Mesothelial cell of epicardium (in vitro differentiated cells): Measurements from ENCODE around the gene CTSL. TPM values are rescaled to one million over a fixed set of nuclear protein-coding genes. Genes with fewer than 3 reads are reported as not detected.
A peak's percentile ranks its signal among the peaks of the same experiment; 100 is the strongest.

ENCODE experiments used
- DNase-seq, 2 experiments: peaks; one replicate each; pipeline ENCODE4 v3.0.0; 2021; ENCODE audit warnings: low spot score in 2 of 2; ENCODE audit not compliant: unreplicated experiment in 2 of 2
- H3K27ac Mint-ChIP-seq: 2 replicates; pipeline ENCODE4 v1.8.0; 2021; ENCODE audit warnings: mixed read lengths
- H3K27me3 Mint-ChIP-seq: 2 replicates; pipeline ENCODE4 v1.8.0; 2021; ENCODE audit warnings: low read depth, mixed read lengths
- H3K36me3 Mint-ChIP-seq: 2 replicates; pipeline ENCODE4 v1.8.0; 2021; ENCODE audit warnings: mixed read lengths
- H3K4me1 Mint-ChIP-seq: 2 replicates; pipeline ENCODE4 v1.8.0; 2021; ENCODE audit warnings: mixed read lengths
- H3K4me3 Mint-ChIP-seq: 2 replicates; pipeline ENCODE4 v1.8.0; 2021; ENCODE audit warnings: mild to moderate bottlenecking, moderate library complexity, mixed read lengths
- H3K9me3 Mint-ChIP-seq: 2 replicates; pipeline ENCODE4 v1.8.0; 2021; ENCODE audit warnings: mixed read lengths
- CTCF ChIP-seq: fragments of 200-600 bp; sonication (generic); IDR thresholded peaks from one replicate; pipeline ENCODE4 v1.5.0; 2021; ENCODE audit warnings: antibody characterized with exemption; ENCODE audit not compliant: unreplicated experiment
- total RNA-seq: library from RNA; stranded (reverse); gene quantifications from 3 replicates; pipeline ENCODE4 v1.2.1, GENCODE V29; 2021

Gene CTSL
- total RNA-seq, 1 donor from 2014 or later: 85.9 TPM

- DNase-seq: no peak
- Mint-ChIP-seq H3K27me3 (no peaks in the 10 kb centered on the region), H3K27ac (no peak overlapping the region), H3K4me1 (peaks cover 2% of the 10 kb centered on the region), H3K4me3 (no peak overlapping the region), H3K9me3 (peaks cover 22% of the 10 kb centered on the region), H3K36me3 (peaks cover 68% of the 10 kb centered on the region)
- no peak for TF ChIP-seq CTCF
These were observed 30.4 kb upstream of the CTSL start for GRCh38 chr9:87695523-87695922.

GRCh38 chr9:87696641-87697040, 29.3 kb upstream of the CTSL start:
- TF ChIP-seq CTCF: no peak
- DNase-seq: no peak
- H3K4me3 Mint-ChIP-seq: no peak overlapping the region
- peaks cover 7% of the 10 kb centered on the region for H3K4me1 Mint-ChIP-seq
- H3K27me3 Mint-ChIP-seq: no peaks in the 10 kb centered on the region
- no peak overlapping the region for H3K27ac Mint-ChIP-seq
- peaks cover 12% of the 10 kb centered on the region for H3K9me3 Mint-ChIP-seq
- H3K36me3 Mint-ChIP-seq: peaks cover 57% of the 10 kb centered on the region

GRCh38 chr9:87698069-87698809, 27.7 kb upstream of the CTSL start:
- Mint-ChIP-seq H3K4me1 (peaks cover 23% of the 10 kb centered on the region), H3K4me3 (no peak overlapping the region), H3K9me3 (no peaks in the 10 kb centered on the region), H3K27ac (peak overlapping the region; percentile 72), H3K36me3 (peaks cover 45% of the 10 kb centered on the region), H3K27me3 (no peaks in the 10 kb centered on the region)
- DNase-seq: no peak
- TF ChIP-seq CTCF: no peak

- TF ChIP-seq CTCF: no peak
- Mint-ChIP-seq H3K4me3 (no peak overlapping the region), H3K4me1 (peaks cover 37% of the 10 kb centered on the region), H3K36me3 (peaks cover 46% of the 10 kb centered on the region), H3K27ac (peak overlapping the region; percentile 92), H3K9me3 (no peaks in the 10 kb centered on the region), H3K27me3 (no peaks in the 10 kb centered on the region)
- DNase-seq: no peak
These were observed 26.1 kb upstream of the CTSL start for GRCh38 chr9:87699835-87700234.

- no peaks in the 10 kb centered on the region for H3K27me3 Mint-ChIP-seq
- no peak for TF ChIP-seq CTCF
- no peak for DNase-seq
- H3K4me3 Mint-ChIP-seq: peak overlapping the region; percentile 36
- H3K27ac Mint-ChIP-seq: peak overlapping the region; percentile 93
- peaks cover 51% of the 10 kb centered on the region for H3K36me3 Mint-ChIP-seq
- peaks cover 37% of the 10 kb centered on the region for H3K4me1 Mint-ChIP-seq
- no peaks in the 10 kb centered on the region for H3K9me3 Mint-ChIP-seq
These were observed 24.4 kb upstream of the CTSL start for GRCh38 chr9:87701491-87701890.
